ENCODE results near the gene PREX1.

Gene PREX1

GRCh38 chr20:48689874-48690571 lies 137.8 kb downstream of the PREX1 start:
- Histone ChIP-seq H3K4me1 (ENCODE audit: low read depth, poor library complexity, severe bottlenecking) (no peaks in the 10 kb centered on the region), H3K79me2 (ENCODE audit: insufficient read depth, low read depth) (no peaks in the 10 kb centered on the region), H3K9ac (no peak overlapping the region), H3K4me3 (IDR thresholded peaks at IDR 0.05; ENCODE audit: insufficient read depth, low read depth, low read length) (no peak overlapping the region), H3K4me2 (no peak overlapping the region), H2AFZ (ENCODE audit: low read depth) (no peak overlapping the region), H3K27me3 (ENCODE audit: insufficient read depth, low read depth) (no peaks in the 10 kb centered on the region), H4K20me1 (ENCODE audit: insufficient read depth) (no peaks in the 10 kb centered on the region), H3K36me3 (ENCODE audit: insufficient read depth) (no peaks in the 10 kb centered on the region), H3K27ac (no peak overlapping the region)
- no peak for TF ChIP-seq CTCF (conservative IDR thresholded peaks at IDR 0.05; ENCODE audit: low read depth, low read length)

- H3K4me1 ChIP-seq (ENCODE audit: low read depth, poor library complexity, severe bottlenecking) = no peaks in the 10 kb centered on the region
- no peaks in the 10 kb centered on the region for H3K36me3 ChIP-seq (ENCODE audit: insufficient read depth)
- H3K79me2 ChIP-seq (ENCODE audit: insufficient read depth, low read depth) = no peaks in the 10 kb centered on the region
- no peak overlapping the region for H3K27ac ChIP-seq
- no peak overlapping the region for H2AFZ ChIP-seq (ENCODE audit: low read depth)
- no peak overlapping the region for H3K9ac ChIP-seq
- no peak overlapping the region for H3K4me3 ChIP-seq (IDR thresholded peaks at IDR 0.05; ENCODE audit: insufficient read depth, low read depth, low read length)
- TF ChIP-seq CTCF (conservative IDR thresholded peaks at IDR 0.05; ENCODE audit: low read depth, low read length) = no peak
- H3K4me2 ChIP-seq = no peak overlapping the region
- H3K27me3 ChIP-seq (ENCODE audit: insufficient read depth, low read depth) = no peaks in the 10 kb centered on the region
- no peaks in the 10 kb centered on the region for H4K20me1 ChIP-seq (ENCODE audit: insufficient read depth)
Observed at GRCh38 chr20:48689388-48689787, 138.4 kb downstream of the PREX1 start.

- Histone ChIP-seq H3K4me3 (IDR thresholded peaks at IDR 0.05; ENCODE audit: insufficient read depth, low read depth, low read length) (no peak overlapping the region), H3K36me3 (ENCODE audit: insufficient read depth) (no peaks in the 10 kb centered on the region), H3K79me2 (ENCODE audit: insufficient read depth, low read depth) (no peaks in the 10 kb centered on the region), H3K27ac (no peak overlapping the region), H3K4me2 (no peak overlapping the region), H2AFZ (ENCODE audit: low read depth) (no peak overlapping the region), H4K20me1 (ENCODE audit: insufficient read depth) (no peaks in the 10 kb centered on the region), H3K9ac (no peak overlapping the region), H3K4me1 (ENCODE audit: low read depth, poor library complexity, severe bottlenecking) (peaks cover 2% of the 10 kb centered on the region), H3K27me3 (ENCODE audit: insufficient read depth, low read depth) (no peaks in the 10 kb centered on the region)
- no peak for TF ChIP-seq CTCF (conservative IDR thresholded peaks at IDR 0.05; ENCODE audit: low read depth, low read length)
Observed at GRCh38 chr20:48688579-48688978, 139.2 kb downstream of the PREX1 start.

GRCh38 chr20:48687117-48687800 lies 140.5 kb downstream of the PREX1 start:
- no peaks in the 10 kb centered on the region for H3K27me3 ChIP-seq (ENCODE audit: insufficient read depth, low read depth)
- H2AFZ ChIP-seq (ENCODE audit: low read depth) = no peak overlapping the region
- H3K9ac ChIP-seq = no peak overlapping the region
- H3K4me1 ChIP-seq (ENCODE audit: low read depth, poor library complexity, severe bottlenecking) = peaks cover 15% of the 10 kb centered on the region
- no peak overlapping the region for H3K27ac ChIP-seq
- no peak overlapping the region for H3K4me3 ChIP-seq (IDR thresholded peaks at IDR 0.05; ENCODE audit: insufficient read depth, low read depth, low read length)
- no peaks in the 10 kb centered on the region for H4K20me1 ChIP-seq (ENCODE audit: insufficient read depth)
- H3K36me3 ChIP-seq (ENCODE audit: insufficient read depth) = no peaks in the 10 kb centered on the region
- no peak overlapping the region for H3K4me2 ChIP-seq
- no peaks in the 10 kb centered on the region for H3K79me2 ChIP-seq (ENCODE audit: insufficient read depth, low read depth)
- TF ChIP-seq CTCF (conservative IDR thresholded peaks at IDR 0.05; ENCODE audit: low read depth, low read length) = no peak
